Activated naive CD4-positive, alpha-beta T cell treated with anti-CD3 and anti-CD28 coated beads, Interleukin-2, amount 50 U/mL, for 72 hours (primary cell): ENCODE measurements around the gene CYBA. TPM values are rescaled to one million over a fixed set of nuclear protein-coding genes. Genes with fewer than 3 reads are reported as not detected.
"Not testable (repeated sequence)": the region's sequence is repeated elsewhere in the genome, so short reads cannot be mapped to it uniquely, and the experiment has no call there.

Experiments used
- ATAC-seq, 2 donors: fragments of 150-1000 bp; cut with Tn5 transposase; 2 replicates each; pipeline ENCODE4 v1.10.0; 2021; ENCODE audit warnings: mild to moderate bottlenecking in 2 of 2, moderate library complexity in 2 of 2
- DNase-seq, 2 donors: peaks; one replicate each; pipeline ENCODE4 v3.0.0; 2021 to 2022; ENCODE audit warnings: low spot score in 2 of 2
- H3K27ac Mint-ChIP-seq, 2 donors: one replicate each; pipeline ENCODE4 v1.8.0; 2022; ENCODE audit warnings: mild to moderate bottlenecking in 2 of 2, mixed read lengths in 2 of 2
- H3K36me3 Mint-ChIP-seq, 2 donors: one replicate each; pipeline ENCODE4 v1.8.0; 2022; ENCODE audit warnings: mixed read lengths in 2 of 2
- H3K9me3 Mint-ChIP-seq, 2 donors: one replicate each; pipeline ENCODE4 v1.8.0; 2022; ENCODE audit warnings: mixed read lengths in 2 of 2
- total RNA-seq, 2 donors: library from RNA; stranded (reverse); gene quantifications; one replicate each; pipeline ENCODE4 v1.2.3, GENCODE V29; 2022

The CYBA gene
- total RNA-seq, 2 donors from 2014 or later = 112 to 267 TPM

DNA sequence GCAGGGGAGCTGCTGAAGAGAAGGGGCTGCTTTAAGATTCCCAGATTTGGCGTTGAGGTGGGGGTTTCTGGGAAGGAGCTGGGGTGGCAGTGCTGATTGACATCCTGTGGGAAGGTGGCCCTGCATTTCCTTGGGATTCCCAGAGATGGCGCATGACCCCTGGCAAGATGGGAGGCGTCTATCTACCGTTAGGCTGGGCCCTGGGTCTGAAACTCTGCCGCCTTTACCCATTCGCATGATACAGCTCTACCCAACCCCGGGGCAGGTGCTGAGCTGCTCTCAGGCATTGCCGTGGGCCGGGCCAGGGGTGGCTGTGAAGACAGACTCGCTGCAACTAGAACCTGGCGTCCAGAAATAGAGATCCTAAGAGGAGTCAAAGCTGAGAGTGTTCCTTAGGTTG lies 21.9 kb upstream of the CYBA start:
- no peak for ATAC-seq
- Mint-ChIP-seq H3K9me3 (no peaks in the 10 kb centered on the region), H3K27ac (no peak overlapping the region), H3K36me3 (no peaks in the 10 kb centered on the region)
- no peak for DNase-seq

DNA sequence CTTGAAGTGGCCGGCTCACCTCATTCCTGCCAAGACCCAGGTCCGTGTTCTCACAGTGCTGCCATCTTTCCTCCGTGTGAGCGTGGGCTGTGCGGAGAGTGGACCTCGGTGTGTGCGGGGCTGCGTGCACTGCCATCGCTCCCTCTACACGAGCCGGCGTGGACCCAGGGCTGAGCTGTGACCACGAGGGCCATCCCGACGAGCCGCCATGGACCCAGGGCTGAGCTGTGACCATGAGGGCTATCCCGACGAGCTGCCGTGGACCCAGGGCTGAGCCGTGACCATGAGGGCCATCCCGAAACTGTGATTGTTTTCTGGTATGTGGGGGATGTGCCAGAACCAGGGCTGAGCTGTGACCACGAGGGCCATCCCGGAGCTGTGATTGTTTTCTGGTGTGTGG lies 21.0 kb upstream of the CYBA start:
- Mint-ChIP-seq H3K9me3 (no peaks in the 10 kb centered on the region), H3K27ac (no peak overlapping the region), H3K36me3 (no peaks in the 10 kb centered on the region)
- no peak for DNase-seq
- no peak for ATAC-seq

GRCh38 chr16:88669980-88670379 lies 19.1 kb upstream of the CYBA start:
- Mint-ChIP-seq H3K27ac (no peak overlapping the region), H3K36me3 (no peaks in the 10 kb centered on the region), H3K9me3 (no peaks in the 10 kb centered on the region)
- ATAC-seq (no peak), DNase-seq (no peak)

DNA sequence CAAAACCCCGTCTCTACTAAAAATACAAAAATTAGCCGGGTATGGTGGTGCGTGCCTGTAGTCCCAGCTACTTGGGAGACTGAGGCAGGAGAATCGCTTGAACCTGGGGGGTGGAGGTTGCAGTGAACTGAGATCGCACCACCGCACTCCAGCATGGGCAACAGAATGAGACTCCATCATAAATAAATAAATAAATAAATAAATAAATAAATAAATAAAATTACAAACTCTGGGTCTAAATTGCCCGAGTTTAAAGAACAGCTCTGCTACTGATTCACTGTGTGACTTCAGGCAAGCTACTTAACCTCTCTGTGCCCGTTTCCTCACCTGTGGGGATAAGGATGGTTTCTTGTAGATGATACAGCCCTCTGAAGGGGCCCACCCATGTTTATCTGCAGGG lies 18.6 kb upstream of the CYBA start:
- not testable (repeated sequence) for H3K9me3 Mint-ChIP-seq, H3K27ac Mint-ChIP-seq, H3K36me3 Mint-ChIP-seq, DNase-seq, ATAC-seq

GRCh38 chr16:88667461-88667860 lies 16.6 kb upstream of the CYBA start:
- H3K36me3 Mint-ChIP-seq = no peaks in the 10 kb centered on the region
- ATAC-seq = no peak
- DNase-seq = no peak
- no peaks in the 10 kb centered on the region for H3K9me3 Mint-ChIP-seq
- H3K27ac Mint-ChIP-seq = no peak overlapping the region

GRCh38 chr16:88665570-88665969 lies 14.7 kb upstream of the CYBA start:
- no peak for ATAC-seq
- DNase-seq = no peak
- H3K9me3 Mint-ChIP-seq = no peaks in the 10 kb centered on the region
- no peak overlapping the region for H3K27ac Mint-ChIP-seq
- H3K36me3 Mint-ChIP-seq = peaks cover 0 to 5% of the 10 kb centered on the region in 2 donors

- ATAC-seq (no peak), DNase-seq (no peak)
- peaks cover 0 to 5% of the 10 kb centered on the region in 2 donors for H3K36me3 Mint-ChIP-seq
- H3K9me3 Mint-ChIP-seq = no peaks in the 10 kb centered on the region
- H3K27ac Mint-ChIP-seq = no peak overlapping the region
Observed at GRCh38 chr16:88665148-88665547, 14.3 kb upstream of the CYBA start.

DNA sequence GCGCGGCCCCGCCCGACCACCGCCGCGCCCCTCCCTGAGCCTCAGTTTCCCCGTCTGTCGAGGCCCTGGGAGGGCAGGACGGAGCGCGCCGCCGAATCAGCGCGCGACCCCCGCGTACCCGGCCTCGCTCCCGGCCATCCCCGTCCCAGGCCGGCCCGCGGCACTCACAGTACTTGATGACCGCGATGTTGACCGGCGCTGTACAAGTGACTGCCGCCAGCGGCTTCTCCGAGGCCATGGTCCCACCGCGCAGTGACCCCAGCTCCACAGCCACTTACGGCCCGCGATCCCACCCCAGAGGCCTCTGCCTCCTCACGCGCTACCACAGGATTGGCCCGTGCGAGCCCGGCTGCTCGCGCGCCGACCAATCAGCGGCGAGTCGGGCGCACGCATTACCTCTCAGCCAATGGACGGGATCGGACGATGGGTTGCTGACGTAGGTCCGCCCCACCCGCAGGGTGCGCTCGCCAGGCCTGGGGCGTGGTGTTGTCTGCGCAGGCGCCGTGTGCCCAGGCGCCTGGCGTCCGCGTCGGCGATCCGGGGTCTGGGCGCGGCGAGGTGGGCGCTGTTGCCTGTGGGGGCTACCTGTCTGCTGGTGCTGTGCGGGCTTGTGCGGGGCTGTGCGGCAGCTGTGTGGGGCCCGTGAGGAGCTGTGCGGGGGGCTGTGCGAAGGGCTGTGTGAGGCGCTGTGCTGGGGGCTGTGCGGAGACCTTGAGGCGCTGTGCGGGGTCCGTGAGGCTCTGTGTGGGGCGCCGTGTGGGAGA lies 12.2 kb upstream of the CYBA start, which contains the start of gene MVD:
Gene MVD (minus strand): TSS at position 249 of the 764 bp plus-strand sequence. CDS start 11 bp downstream, at position 238.
- Mint-ChIP-seq H3K36me3 (peaks cover 0 to 5% of the 10 kb centered on the region in 2 donors), H3K27ac (peak within 1 kb of the TSS; percentile 90 to 92), H3K9me3 (no peaks in the 10 kb centered on the region)
- peak; percentile 99 for ATAC-seq
- DNase-seq = peak; percentile 95 to 99

DNA sequence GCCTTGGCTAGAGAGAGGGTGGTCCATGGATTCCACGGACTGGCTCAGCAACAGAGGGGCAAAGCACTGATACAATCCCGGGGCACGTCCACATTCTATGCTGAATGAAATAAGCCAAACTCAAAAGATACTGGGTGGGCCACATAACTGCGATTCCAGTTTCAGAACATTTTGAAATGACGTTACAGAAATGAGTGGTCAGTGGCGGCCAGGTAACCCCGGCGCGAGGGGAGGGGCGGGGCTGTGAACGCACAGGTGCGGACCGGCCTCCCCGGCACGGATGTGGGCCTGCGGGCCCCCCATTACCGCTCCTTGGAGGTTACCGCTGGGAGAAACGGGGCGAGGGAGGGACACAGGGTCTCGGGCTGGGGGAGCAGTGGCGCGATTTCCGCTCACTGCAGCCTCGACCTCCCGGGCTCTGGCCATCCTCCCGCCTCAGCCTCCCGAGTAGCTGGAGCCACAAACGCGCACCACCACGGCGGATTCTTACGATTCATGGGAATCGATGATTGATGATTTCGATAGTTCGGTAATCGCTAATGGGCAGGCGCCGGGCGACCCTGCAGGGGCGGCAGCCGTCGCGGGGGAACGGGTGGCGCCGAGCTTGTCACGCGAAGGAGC lies 11.5 kb upstream of the CYBA start:
- Mint-ChIP-seq H3K9me3 (no peaks in the 10 kb centered on the region), H3K27ac (peak overlapping the region; percentile 88 to 92), H3K36me3 (peaks cover 0 to 5% of the 10 kb centered on the region in 2 donors)
- ATAC-seq (no peak), DNase-seq (no peak)

DNA sequence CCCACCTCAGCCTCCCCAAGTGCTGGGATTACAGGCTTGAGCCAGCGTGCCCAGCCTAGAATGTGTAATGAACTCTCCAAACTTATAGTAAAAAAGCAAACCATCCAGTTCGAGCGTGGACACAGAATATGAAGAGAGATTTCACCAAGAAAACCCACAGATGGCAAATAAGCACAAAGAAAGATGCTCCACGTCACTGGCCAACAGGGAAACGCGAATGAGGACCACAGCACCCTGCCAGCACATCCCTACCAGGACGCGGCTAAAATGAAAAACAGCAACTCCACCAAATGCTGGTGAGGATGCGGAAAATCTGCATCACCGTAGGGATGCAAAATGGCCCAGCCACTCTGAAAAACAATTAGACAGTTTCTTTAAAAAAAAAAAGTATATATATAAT lies 10.6 kb upstream of the CYBA start:
- Mint-ChIP-seq H3K36me3 (peaks cover 0 to 5% of the 10 kb centered on the region in 2 donors), H3K27ac (peak overlapping the region in 1 of 2 donors; percentile 92), H3K9me3 (no peaks in the 10 kb centered on the region)
- DNase-seq (no peak), ATAC-seq (no peak)

- H3K27ac Mint-ChIP-seq = no peak overlapping the region
- no peaks in the 10 kb centered on the region for H3K9me3 Mint-ChIP-seq
- no peak for DNase-seq
- no peak for ATAC-seq
- peaks cover 4 to 5% of the 10 kb centered on the region in 2 donors for H3K36me3 Mint-ChIP-seq
Observed at GRCh38 chr16:88659160-88659559, 8.3 kb upstream of the CYBA start.

- ATAC-seq (no peak), DNase-seq (no peak)
- Mint-ChIP-seq H3K27ac (no peak overlapping the region), H3K36me3 (peaks cover 4 to 5% of the 10 kb centered on the region in 2 donors), H3K9me3 (no peaks in the 10 kb centered on the region)
Observed at GRCh38 chr16:88658714-88659113, 7.9 kb upstream of the CYBA start.

- H3K36me3 Mint-ChIP-seq = peaks cover 4 to 5% of the 10 kb centered on the region in 2 donors
- ATAC-seq (no peak), DNase-seq (no peak)
- no peaks in the 10 kb centered on the region for H3K9me3 Mint-ChIP-seq
- H3K27ac Mint-ChIP-seq = no peak overlapping the region
Observed at GRCh38 chr16:88657371-88657770, 6.5 kb upstream of the CYBA start.

DNA sequence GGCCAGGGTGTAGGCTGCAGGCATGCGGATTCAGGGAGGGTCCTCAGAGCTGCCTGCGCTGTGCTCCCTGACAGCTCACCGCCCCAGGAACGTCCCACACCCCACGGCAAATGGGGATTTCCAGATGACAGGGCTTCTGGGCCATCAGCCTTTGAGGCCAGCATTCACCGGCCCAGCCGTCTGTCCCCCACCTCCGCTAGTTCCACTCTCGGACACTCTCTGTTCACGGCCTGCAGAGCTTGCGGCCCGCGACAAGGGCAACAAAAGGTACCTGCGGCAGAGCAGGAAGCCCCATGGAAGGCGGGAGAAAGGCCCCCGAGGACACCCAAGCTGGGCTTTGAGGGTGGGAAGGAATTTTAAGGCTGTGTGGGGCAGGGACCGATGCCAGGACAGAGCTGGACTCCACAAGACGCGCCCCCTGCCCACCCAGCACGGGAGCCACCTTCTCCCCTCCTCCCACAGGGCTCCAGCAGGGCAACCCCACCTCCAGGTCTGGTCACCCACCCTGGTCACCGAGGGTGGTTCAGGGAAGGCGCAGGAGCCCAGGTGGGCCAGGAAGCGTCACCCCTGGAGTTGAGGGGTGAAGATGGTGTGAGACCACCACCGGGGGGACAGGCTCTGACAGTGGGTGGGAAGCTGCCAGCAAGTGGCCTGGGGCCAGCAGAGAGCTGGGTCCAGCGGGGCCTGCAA lies 5.6 kb upstream of the CYBA start:
- H3K9me3 Mint-ChIP-seq = no peaks in the 10 kb centered on the region
- no peak for DNase-seq
- H3K36me3 Mint-ChIP-seq = peaks cover 0 to 4% of the 10 kb centered on the region in 2 donors
- no peak overlapping the region for H3K27ac Mint-ChIP-seq
- ATAC-seq = no peak

DNA sequence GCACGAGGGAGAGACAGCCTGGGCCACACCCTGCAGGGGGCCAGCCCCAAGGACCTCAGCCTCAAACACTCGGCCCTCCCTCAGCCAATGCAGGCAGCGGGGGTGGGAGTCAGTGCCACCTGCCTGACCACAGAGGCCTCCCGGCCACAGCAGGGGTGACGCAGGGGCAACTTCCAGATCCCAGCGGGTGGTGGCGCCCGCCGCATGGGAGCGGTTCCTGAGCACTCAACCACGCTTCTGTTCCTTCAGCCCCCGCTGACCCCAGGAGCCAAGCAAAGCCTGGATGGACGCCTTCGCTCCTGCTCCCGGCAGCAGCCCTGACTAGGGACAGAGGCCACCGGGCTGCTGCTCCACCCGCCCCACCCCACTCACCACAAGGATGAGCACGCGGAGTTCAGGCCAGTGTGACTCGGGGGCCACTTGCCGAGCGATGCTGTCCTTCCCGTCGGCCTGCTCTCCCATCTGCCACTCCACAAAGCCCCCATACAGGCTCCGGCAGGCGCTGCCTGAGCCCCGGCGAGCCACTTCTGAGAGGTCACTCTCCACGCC lies 5.0 kb upstream of the CYBA start:
- Mint-ChIP-seq H3K9me3 (no peaks in the 10 kb centered on the region), H3K36me3 (peaks cover 0 to 4% of the 10 kb centered on the region in 2 donors), H3K27ac (no peak overlapping the region)
- ATAC-seq = no peak
- no peak for DNase-seq

DNA sequence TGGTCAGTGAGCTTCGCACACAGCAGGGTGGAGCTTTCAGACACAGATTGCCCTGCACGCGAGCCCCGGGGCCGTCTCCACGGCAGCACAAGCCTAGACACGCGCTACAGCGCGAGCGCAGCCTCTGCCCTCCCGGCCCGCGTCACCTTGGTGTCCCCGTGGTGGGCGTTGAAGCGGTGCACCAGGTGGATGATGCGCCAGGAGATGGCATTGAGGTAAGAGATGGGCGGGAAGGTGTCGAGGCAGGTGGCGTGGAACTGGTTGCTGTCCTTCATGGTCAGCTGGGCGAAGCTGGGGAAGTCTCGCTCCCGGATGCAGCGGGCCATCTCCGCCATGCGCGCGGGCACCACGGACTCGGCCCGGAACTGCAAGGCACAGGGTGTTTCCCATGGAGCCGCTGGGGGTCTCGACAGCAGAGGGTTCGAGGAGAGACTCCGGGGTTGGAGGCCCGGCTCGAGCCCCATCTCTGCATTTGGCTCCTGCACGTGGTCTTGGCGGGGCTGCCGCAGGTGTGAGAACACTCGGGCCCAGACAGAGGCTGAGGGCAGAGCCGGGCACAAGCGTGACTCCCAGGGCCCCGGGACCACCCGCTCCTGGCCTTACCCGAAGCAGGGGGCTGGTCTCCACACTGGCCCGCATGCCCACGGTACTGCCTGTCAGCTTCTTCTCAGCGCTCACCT lies 4.3 kb upstream of the CYBA start:
- Mint-ChIP-seq H3K27ac (peak overlapping the region; percentile 7 to 77), H3K9me3 (no peaks in the 10 kb centered on the region), H3K36me3 (peaks cover 0 to 4% of the 10 kb centered on the region in 2 donors)
- ATAC-seq (no peak), DNase-seq (no peak)
